Measurements from ENCODE around the gene AP4M1. TPM values are rescaled to one million over a fixed set of nuclear protein-coding genes. Genes with fewer than 3 reads are reported as not detected.

AP4M1 gene
- total and polyA plus RNA-seq, 9 of the 15 experiments (the other 6 are each of a cell fraction or from before 2014, with no cell fraction given) = 1.3 to 30.9 (median 14.1) TPM

GRCh38 chr7:100130608-100131453 is 29.4 kb downstream of the AP4M1 start (continued):
- TF ChIP-seq ATF3 (IDR thresholded peaks at IDR 0.05) = peak; percentile 90
- peak; percentile 62; the same call in 1 of the 2 replicates for TF ChIP-seq ATF3 (CRISPR knock-in tag; conservative IDR thresholded peaks at IDR 0.05)
- TF ChIP-seq MAFK (IDR thresholded peaks at IDR 0.05; ENCODE audit: low read length) = no peak
- TF ChIP-seq RFX5 (IDR thresholded peaks at IDR 0.05; ENCODE audit: low read depth, low read length) = no peak
- no peak; the same call in 1 of the 2 replicates for TF ChIP-seq FOXJ2 (tag; IDR thresholded peaks at IDR 0.05)
- no peak for TF ChIP-seq RHOXF2B (CRISPR knock-in tag; conservative IDR thresholded peaks at IDR 0.05)
- TF ChIP-seq SIN3A (IDR thresholded peaks at IDR 0.05; ENCODE audit: borderline replicate concordance in 2 of 2, control insufficient read depth in 1 of 2, low read depth in 2 of 2, low read length in 2 of 2) = no peak
- no peak for TF ChIP-seq ZNF232 (CRISPR knock-in tag; IDR thresholded peaks at IDR 0.05)
- no peak for TF ChIP-seq KLF1 (tag; IDR thresholded peaks at IDR 0.05)
- no peak for TF ChIP-seq RFX1 (IDR thresholded peaks at IDR 0.05)
- no peak for TF ChIP-seq HEY1 (CRISPR knock-in tag; IDR thresholded peaks at IDR 0.05; ENCODE audit: borderline replicate concordance)
- no peak for TF ChIP-seq CBFA2T3 (IDR thresholded peaks at IDR 0.05)
- TF ChIP-seq BCLAF1 (IDR thresholded peaks at IDR 0.05; ENCODE audit: borderline replicate concordance in 1 of 2, control insufficient read depth in 1 of 2, low read depth in 2 of 2, low read length in 1 of 2) = 0 out of 4 replicates have a peak, but pooled peaks of 1 of the 2 experiments have one; percentile 38
- no peak for TF ChIP-seq FOXO4 (CRISPR knock-in tag; IDR thresholded peaks at IDR 0.05)
- TF ChIP-seq ZNF785 (CRISPR knock-in tag; IDR thresholded peaks at IDR 0.05) = no peak
- TF ChIP-seq TAF7 (tag; IDR thresholded peaks at IDR 0.05) = 0 out of 2 replicates have a peak, but pooled peaks have one; percentile 27
- no peak for TF ChIP-seq TFAM (CRISPR knock-in tag; conservative IDR thresholded peaks at IDR 0.05)
- TF ChIP-seq ZNF584 (CRISPR knock-in tag; IDR thresholded peaks at IDR 0.05; ENCODE audit: low read depth) = no peak
- TF ChIP-seq ZNF395 (CRISPR knock-in tag; IDR thresholded peaks at IDR 0.05) = no peak
- TF ChIP-seq ZZZ3 (IDR thresholded peaks at IDR 0.05) = no peak
- no peak for TF ChIP-seq MTF1 (CRISPR knock-in tag; IDR thresholded peaks at IDR 0.05; ENCODE audit: borderline replicate concordance)

All from K562 (cell line).